Ishikawa (cell line): ENCODE measurements around the gene MED12L.

Experiments used
- CEBPB ChIP-seq: IDR thresholded peaks from 2 replicates; pipeline ENCODE4 v1.6.1; 2012
- CREB1 ChIP-seq: IDR thresholded peaks from 2 replicates; pipeline ENCODE4 v1.6.1; 2012; ENCODE audit warnings: low read depth
- EGR1 ChIP-seq: IDR thresholded peaks from 2 replicates; pipeline ENCODE4 v1.6.1; 2012
- EP300 ChIP-seq: IDR thresholded peaks from 2 replicates; pipeline ENCODE4 v1.6.1; 2012; ENCODE audit warnings: borderline replicate concordance
- FOXM1 ChIP-seq: IDR thresholded peaks from 2 replicates; pipeline ENCODE4 v1.6.1; 2012; ENCODE audit warnings: low read depth, borderline replicate concordance
- MAX ChIP-seq: IDR thresholded peaks from 2 replicates; pipeline ENCODE4 v1.6.1; 2012
- NFIC ChIP-seq: IDR thresholded peaks from 2 replicates; pipeline ENCODE4 v1.6.1; 2012
- RAD21 ChIP-seq: IDR thresholded peaks from 2 replicates; pipeline ENCODE4 v1.6.1; 2012; ENCODE audit warnings: low read depth
- REST ChIP-seq: IDR thresholded peaks from 2 replicates; pipeline ENCODE4 v1.6.1; 2012; ENCODE audit warnings: low read depth, mild to moderate bottlenecking
- TAF1 ChIP-seq: IDR thresholded peaks from 2 replicates; pipeline ENCODE4 v1.6.1; 2012; ENCODE audit warnings: low read depth, mild to moderate bottlenecking
- TCF12 ChIP-seq: IDR thresholded peaks from 2 replicates; pipeline ENCODE4 v1.6.1; 2012; ENCODE audit warnings: low read depth
- TEAD4 ChIP-seq: IDR thresholded peaks from 2 replicates; pipeline ENCODE4 v1.6.1; 2012
- USF1 ChIP-seq: IDR thresholded peaks from 2 replicates; pipeline ENCODE4 v1.6.1; 2012
- YY1 ChIP-seq: IDR thresholded peaks from 2 replicates; pipeline ENCODE4 v1.6.1; 2012; ENCODE audit warnings: low read depth
- ZBTB7A ChIP-seq: IDR thresholded peaks from 2 replicates; pipeline ENCODE4 v1.6.1; 2012; ENCODE audit warnings: low read depth

Gene MED12L

GRCh38 chr3:151120409-151120808, 34.9 kb downstream of the MED12L start:
- TF ChIP-seq RAD21 (no peak), FOXM1 (no peak), MAX (no peak), TAF1 (no peak), TEAD4 (no peak), YY1 (no peak), CEBPB (no peak), CREB1 (no peak), EP300 (no peak), TCF12 (no peak), EGR1 (no peak), USF1 (no peak), REST (no peak), ZBTB7A (no peak), NFIC (no peak)

GRCh38 chr3:151121016-151121415, 35.6 kb downstream of the MED12L start:
- no peak for TF ChIP-seq CREB1
- TF ChIP-seq NFIC: no peak
- no peak for TF ChIP-seq YY1
- TF ChIP-seq TEAD4: no peak
- TF ChIP-seq EP300: no peak
- no peak for TF ChIP-seq TCF12
- TF ChIP-seq MAX: no peak
- TF ChIP-seq REST: no peak
- no peak for TF ChIP-seq TAF1
- no peak for TF ChIP-seq CEBPB

DNA sequence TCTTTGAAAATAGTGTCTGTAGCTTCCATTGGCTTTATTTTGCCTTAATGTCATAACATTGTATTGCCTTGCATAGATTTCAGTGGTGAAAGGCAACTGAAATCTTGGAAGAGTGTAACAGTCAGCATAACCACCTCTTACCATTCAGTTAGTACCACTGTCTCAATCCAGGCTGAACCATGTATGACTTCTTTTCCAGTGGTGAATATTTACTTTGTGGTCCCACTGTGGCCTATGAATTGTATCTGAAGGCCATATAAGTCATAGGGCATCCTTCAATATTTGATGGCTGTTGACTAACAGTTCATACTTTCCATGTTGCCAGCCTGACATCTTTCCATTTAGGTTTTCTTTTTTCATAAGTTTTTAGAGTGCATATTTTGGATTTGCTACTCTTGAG, 38.4 kb downstream of the MED12L start:
- no peak for TF ChIP-seq USF1
- no peak for TF ChIP-seq ZBTB7A
- TF ChIP-seq MAX: no peak
- TF ChIP-seq TEAD4: no peak
- TF ChIP-seq NFIC: no peak
- no peak for TF ChIP-seq TAF1
- TF ChIP-seq RAD21: no peak
- TF ChIP-seq YY1: no peak
- no peak for TF ChIP-seq EP300
- no peak for TF ChIP-seq CREB1
- no peak for TF ChIP-seq CEBPB
- TF ChIP-seq REST: no peak
- no peak for TF ChIP-seq TCF12
- no peak for TF ChIP-seq FOXM1
- TF ChIP-seq EGR1: no peak

DNA sequence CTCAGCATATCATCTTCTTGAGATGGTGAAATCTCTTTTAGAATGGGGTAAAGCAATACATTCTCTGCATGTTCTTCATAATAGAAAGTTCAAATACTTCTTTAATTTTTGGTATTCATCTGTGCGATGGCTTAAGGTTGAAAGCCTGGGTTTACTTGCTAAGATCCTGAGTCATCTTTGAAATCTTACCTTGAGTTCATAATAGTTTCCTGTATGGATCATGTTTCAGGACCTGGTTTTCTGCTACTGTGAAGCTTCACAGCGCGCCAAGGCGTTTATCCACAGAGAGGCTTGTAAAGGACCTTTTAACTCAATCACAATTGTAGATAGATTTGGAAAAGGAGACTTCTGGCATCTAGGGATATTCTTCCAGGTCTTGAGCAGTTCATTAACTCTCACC, 39.0 kb downstream of the MED12L start:
- TF ChIP-seq EP300 (no peak), MAX (no peak), REST (no peak), YY1 (no peak), TCF12 (no peak)
